ENCODE measurements around the gene GADD45B.
"Not testable (repeated sequence)": the region's sequence is repeated elsewhere in the genome, so short reads cannot be mapped to it uniquely, and the experiment has no call there.

Gene GADD45B

GRCh38 chr19:2488405-2488941 lies 12.5 kb downstream of the GADD45B start:
- no peak for DNase-seq (ENCODE audit: low spot score)

- DNase-seq (ENCODE audit: low spot score): peak; percentile 76
Measured at GRCh38 chr19:2488942-2489731, 13.2 kb downstream of the GADD45B start.

GRCh38 chr19:2490659-2491058 lies 14.7 kb downstream of the GADD45B start:
- peak; percentile 11 for DNase-seq (ENCODE audit: low spot score)

- peak; percentile 30 for DNase-seq (ENCODE audit: low spot score)
Measured at GRCh38 chr19:2491130-2491801, 15.3 kb downstream of the GADD45B start.

GRCh38 chr19:2492870-2493269 lies 16.9 kb downstream of the GADD45B start:
- no peak for DNase-seq (ENCODE audit: low spot score)

GRCh38 chr19:2493448-2493847 lies 17.5 kb downstream of the GADD45B start:
- not testable (repeated sequence) for DNase-seq (ENCODE audit: low spot score)

GRCh38 chr19:2494084-2494446 lies 18.1 kb downstream of the GADD45B start:
- DNase-seq (ENCODE audit: low spot score): no peak

- peak; percentile 80 for DNase-seq (ENCODE audit: low spot score)
Measured at GRCh38 chr19:2494447-2495129, 18.7 kb downstream of the GADD45B start.

- peak; percentile 59 for DNase-seq (ENCODE audit: low spot score)
Measured at GRCh38 chr19:2495130-2495641, 19.3 kb downstream of the GADD45B start.

GRCh38 chr19:2495651-2496316 lies 19.9 kb downstream of the GADD45B start:
- DNase-seq (ENCODE audit: low spot score): no peak

GRCh38 chr19:2497186-2497585 lies 21.3 kb downstream of the GADD45B start:
- no peak for DNase-seq (ENCODE audit: low spot score)

GRCh38 chr19:2500156-2500555 lies 24.2 kb downstream of the GADD45B start:
- DNase-seq (ENCODE audit: low spot score): no peak

GRCh38 chr19:2500841-2501261 lies 24.9 kb downstream of the GADD45B start:
- peak; percentile 86 for DNase-seq (ENCODE audit: low spot score)

- DNase-seq (ENCODE audit: low spot score): no peak
Measured at GRCh38 chr19:2503521-2504109, 27.7 kb downstream of the GADD45B start.

GRCh38 chr19:2506656-2507055 lies 30.7 kb downstream of the GADD45B start:
- not testable (repeated sequence) for DNase-seq (ENCODE audit: low spot score)

GRCh38 chr19:2507109-2507508 lies 31.2 kb downstream of the GADD45B start:
- DNase-seq (ENCODE audit: low spot score): no peak

GRCh38 chr19:2509096-2509495 lies 33.2 kb downstream of the GADD45B start:
- no peak for DNase-seq (ENCODE audit: low spot score)

GRCh38 chr19:2511570-2511969 lies 35.6 kb downstream of the GADD45B start:
- peak; percentile 12 for DNase-seq (ENCODE audit: low spot score)

- peak; percentile 14 for DNase-seq (ENCODE audit: low spot score)
Measured at GRCh38 chr19:2511991-2512390, 36.1 kb downstream of the GADD45B start.

GRCh38 chr19:2512523-2513431 lies 36.9 kb downstream of the GADD45B start:
- DNase-seq (ENCODE audit: low spot score): peak; percentile 34
